ENCODE results near the gene CPEB4. TPM values are rescaled to one million over a fixed set of nuclear protein-coding genes. Genes with fewer than 3 reads are reported as not detected.

CPEB4 gene
- total RNA-seq, 2 donors from 2014 or later = 9.4 to 11.3 TPM

DNA sequence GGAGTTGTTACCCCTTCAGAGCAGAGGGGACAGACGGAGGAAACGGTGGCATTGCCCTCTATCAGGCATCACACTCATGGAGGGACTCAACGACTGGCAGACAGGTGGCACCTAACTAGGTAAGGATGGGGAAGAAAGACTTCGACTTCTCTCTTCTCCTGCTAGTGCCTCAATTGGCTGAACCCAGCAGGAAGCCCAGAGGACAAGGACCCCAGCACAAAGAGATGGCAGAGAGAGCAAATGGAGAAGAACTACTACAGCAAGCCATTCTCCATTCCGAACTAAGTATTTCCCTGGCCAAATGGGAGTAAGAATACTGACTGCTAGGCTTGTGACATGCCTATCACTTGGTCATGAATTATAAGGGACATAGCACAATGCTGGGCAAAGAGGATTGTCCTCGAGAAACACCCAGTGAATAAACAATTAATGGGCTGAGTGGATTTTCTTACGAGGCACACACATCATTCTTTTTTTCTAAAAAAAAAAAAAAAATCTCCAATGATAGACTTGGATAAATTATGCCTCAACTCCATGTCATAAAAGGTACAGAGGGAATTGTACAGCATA is 35.3 kb upstream of the CPEB4 start:
- no peaks in the 10 kb centered on the region for H3K36me3 Mint-ChIP-seq (ENCODE audit: low read depth)

DNA sequence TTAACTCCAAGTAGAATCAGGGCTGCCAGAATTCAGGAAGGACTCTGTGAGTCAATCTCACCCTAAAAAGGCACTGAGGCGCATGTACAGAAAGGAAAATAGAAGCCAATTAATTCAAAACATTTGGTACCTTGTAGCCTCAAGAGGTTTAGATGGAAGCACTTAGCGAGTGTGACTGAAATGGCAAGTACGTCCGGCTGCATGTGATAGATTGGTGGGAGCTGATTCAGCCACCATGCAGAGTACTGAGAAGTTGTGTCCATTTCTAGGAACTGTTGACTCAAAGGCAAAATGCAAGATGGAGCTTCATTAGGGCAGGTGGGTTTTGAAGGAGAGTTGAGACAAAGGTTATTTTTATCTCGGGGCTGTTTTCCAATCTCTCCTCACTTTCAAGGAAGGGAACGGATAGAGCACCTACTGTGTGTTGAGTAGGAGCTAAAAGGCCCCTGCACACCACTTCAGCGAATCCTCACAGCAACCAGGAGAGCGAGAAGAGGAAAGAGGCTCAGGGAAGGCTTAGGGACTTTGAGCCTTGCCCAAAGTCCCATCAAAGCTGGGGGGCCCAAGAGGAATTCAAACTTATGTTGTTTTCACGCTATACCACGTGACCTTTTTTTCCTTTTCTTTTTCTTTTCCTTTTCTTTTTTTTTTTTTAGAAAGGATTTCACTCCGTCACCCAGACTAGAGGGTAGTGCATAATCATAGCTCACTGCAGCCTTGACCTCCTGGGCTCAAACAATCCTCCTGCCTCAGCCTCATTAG is 34.6 kb upstream of the CPEB4 start:
- H3K4me1 ChIP-seq (ENCODE audit: control insufficient read depth, insufficient read depth, low read length) = peaks cover 22% of the 10 kb centered on the region
- peaks cover 7% of the 10 kb centered on the region for H3K9me3 ChIP-seq (ENCODE audit: control insufficient read depth, low read length)
- H3K27me3 ChIP-seq (ENCODE audit: control insufficient read depth, insufficient read depth, low read length, poor library complexity, severe bottlenecking) = no peaks in the 10 kb centered on the region
- no peak overlapping the region for H3K4me3 ChIP-seq (ENCODE audit: low read length)
- H3K9me3 Mint-ChIP-seq = peaks cover 3% of the 10 kb centered on the region
- H3K36me3 Mint-ChIP-seq (ENCODE audit: low read depth) = no peaks in the 10 kb centered on the region
- peaks cover 2% of the 10 kb centered on the region for H3K27me3 Mint-ChIP-seq (ENCODE audit: insufficient read depth)
- TF ChIP-seq, protein P1, sequence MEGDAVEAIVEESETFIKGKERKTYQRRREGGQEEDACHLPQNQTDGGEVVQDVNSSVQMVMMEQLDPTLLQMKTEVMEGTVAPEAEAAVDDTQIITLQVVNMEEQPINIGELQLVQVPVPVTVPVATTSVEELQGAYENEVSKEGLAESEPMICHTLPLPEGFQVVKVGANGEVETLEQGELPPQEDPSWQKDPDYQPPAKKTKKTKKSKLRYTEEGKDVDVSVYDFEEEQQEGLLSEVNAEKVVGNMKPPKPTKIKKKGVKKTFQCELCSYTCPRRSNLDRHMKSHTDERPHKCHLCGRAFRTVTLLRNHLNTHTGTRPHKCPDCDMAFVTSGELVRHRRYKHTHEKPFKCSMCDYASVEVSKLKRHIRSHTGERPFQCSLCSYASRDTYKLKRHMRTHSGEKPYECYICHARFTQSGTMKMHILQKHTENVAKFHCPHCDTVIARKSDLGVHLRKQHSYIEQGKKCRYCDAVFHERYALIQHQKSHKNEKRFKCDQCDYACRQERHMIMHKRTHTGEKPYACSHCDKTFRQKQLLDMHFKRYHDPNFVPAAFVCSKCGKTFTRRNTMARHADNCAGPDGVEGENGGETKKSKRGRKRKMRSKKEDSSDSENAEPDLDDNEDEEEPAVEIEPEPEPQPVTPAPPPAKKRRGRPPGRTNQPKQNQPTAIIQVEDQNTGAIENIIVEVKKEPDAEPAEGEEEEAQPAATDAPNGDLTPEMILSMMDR (conservative IDR thresholded peaks at IDR 0.05) = no peak
- H3K27ac ChIP-seq (ENCODE audit: low read depth, low read length) = no peak overlapping the region
- no peak overlapping the region for H3K9ac ChIP-seq (ENCODE audit: extremely low read depth, low read length, poor library complexity, severe bottlenecking)
- H3K36me3 ChIP-seq (ENCODE audit: control insufficient read depth, insufficient read depth, low read length) = no peaks in the 10 kb centered on the region
- H3K4me3 Mint-ChIP-seq = no peak overlapping the region
- 78 to 87% methylated on average over 7 to 11 of the region's 11 CpGs for WGBS, 2 experiments (ENCODE audit: insufficient coverage in 1 of 2, insufficient read length in 1 of 2)
- no peak for DNase-seq
- peaks cover 22% of the 10 kb centered on the region for H3K4me1 Mint-ChIP-seq
- H3K27ac Mint-ChIP-seq = no peak overlapping the region

More for the DNA sequence above, 35.3 kb upstream of the CPEB4 start:
- Mint-ChIP-seq H3K4me1 (peaks cover 15% of the 10 kb centered on the region), H3K9me3 (peaks cover 3% of the 10 kb centered on the region), H3K27me3 (ENCODE audit: insufficient read depth) (peaks cover 2% of the 10 kb centered on the region), H3K4me3 (no peak overlapping the region), H3K27ac (no peak overlapping the region)
- Histone ChIP-seq H3K36me3 (ENCODE audit: control insufficient read depth, insufficient read depth, low read length) (no peaks in the 10 kb centered on the region), H3K9me3 (ENCODE audit: control insufficient read depth, low read length) (peaks cover 7% of the 10 kb centered on the region), H3K4me1 (ENCODE audit: control insufficient read depth, insufficient read depth, low read length) (peaks cover 18% of the 10 kb centered on the region), H3K4me3 (ENCODE audit: low read length) (no peak overlapping the region), H3K27me3 (ENCODE audit: control insufficient read depth, insufficient read depth, low read length, poor library complexity, severe bottlenecking) (no peaks in the 10 kb centered on the region), H3K27ac (ENCODE audit: low read depth, low read length) (no peak overlapping the region), H3K9ac (ENCODE audit: extremely low read depth, low read length, poor library complexity, severe bottlenecking) (no peak overlapping the region)
- no peak for DNase-seq
- TF ChIP-seq, protein P1 (conservative IDR thresholded peaks at IDR 0.05) = no peak
- WGBS, 2 experiments (ENCODE audit: insufficient coverage in 1 of 2, insufficient read length in 1 of 2) = 82 to 90% methylated on average over 3 to 7 of the region's 7 CpGs

DNA sequence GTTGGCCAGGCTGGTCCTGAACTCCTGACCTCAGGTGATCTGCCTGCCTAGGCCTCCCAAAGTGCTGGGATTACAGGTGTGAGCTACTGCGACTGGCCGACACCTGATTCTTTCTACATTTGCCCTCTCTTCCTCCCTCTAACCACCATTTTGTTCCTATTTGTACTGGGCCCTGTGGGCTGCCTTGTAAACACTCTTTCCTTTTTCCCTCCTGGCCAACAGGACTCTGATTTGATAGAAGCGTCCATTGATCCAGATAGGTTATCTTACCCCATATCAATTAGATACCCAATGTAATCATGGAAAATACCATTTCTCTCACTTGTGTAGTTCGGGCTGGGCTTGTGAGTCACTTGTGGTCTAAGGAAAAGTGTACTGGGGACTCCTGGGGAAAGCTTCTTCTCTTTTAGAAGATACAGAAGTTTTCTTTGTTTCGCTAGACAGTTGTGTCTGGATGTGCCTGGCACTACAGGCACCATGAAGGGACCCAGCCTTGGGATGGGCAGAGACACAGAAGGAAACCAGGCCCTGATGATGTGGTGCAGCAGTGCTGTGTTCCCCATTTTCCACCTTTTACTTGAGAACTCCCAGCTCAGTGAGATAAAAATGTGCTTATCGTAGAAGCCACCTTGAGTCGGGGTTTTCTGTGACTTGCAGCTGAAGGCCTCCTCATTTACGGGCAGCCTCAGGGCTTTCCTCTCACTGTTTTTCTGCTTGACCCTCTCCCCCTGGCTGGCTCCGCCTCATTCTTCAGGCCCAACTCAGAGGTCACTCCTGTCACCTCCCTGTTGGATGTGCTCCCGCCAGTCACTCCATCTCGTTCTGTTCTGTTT is 32.8 kb upstream of the CPEB4 start:
- Mint-ChIP-seq H3K36me3 (ENCODE audit: low read depth) (no peaks in the 10 kb centered on the region), H3K4me1 (peaks cover 37% of the 10 kb centered on the region), H3K27ac (peak overlapping the region; percentile 56), H3K27me3 (ENCODE audit: insufficient read depth) (peaks cover 2% of the 10 kb centered on the region), H3K4me3 (no peak overlapping the region), H3K9me3 (no peaks in the 10 kb centered on the region)
- H3K9me3 ChIP-seq (ENCODE audit: control insufficient read depth, low read length) = no peaks in the 10 kb centered on the region
- WGBS, 2 experiments (ENCODE audit: insufficient coverage in 1 of 2, insufficient read length in 1 of 2) = 83 to 87% methylated on average over 9 to 11 of the region's 11 CpGs
- no peak overlapping the region for H3K9ac ChIP-seq (ENCODE audit: extremely low read depth, low read length, poor library complexity, severe bottlenecking)
- no peaks in the 10 kb centered on the region for H3K36me3 ChIP-seq (ENCODE audit: control insufficient read depth, insufficient read depth, low read length)
- no peak overlapping the region for H3K4me3 ChIP-seq (ENCODE audit: low read length)
- TF ChIP-seq, protein P1 (conservative IDR thresholded peaks at IDR 0.05) = no peak
- H3K27me3 ChIP-seq (ENCODE audit: control insufficient read depth, insufficient read depth, low read length, poor library complexity, severe bottlenecking) = no peaks in the 10 kb centered on the region
- H3K4me1 ChIP-seq (ENCODE audit: control insufficient read depth, insufficient read depth, low read length) = peaks cover 34% of the 10 kb centered on the region
- DNase-seq = no peak
- no peak overlapping the region for H3K27ac ChIP-seq (ENCODE audit: low read depth, low read length)

Data from endodermal cell (in vitro differentiated cells).